HEK293 (cell line): ENCODE data around the gene IGF1R.

ENCODE experiments used
- CTCF ChIA-PET: fragments of 350-600 bp; formaldehyde crosslinking; extraction: SDS; loops from one replicate; lab custom pipeline; 2021; ENCODE audit warnings: antibody characterized with exemption; lab: Yijun Ruan, JAX
- POLR2A ChIA-PET: fragments of 300-600 bp; formaldehyde crosslinking; extraction: SDS; loops from one replicate; lab custom pipeline; 2020; ENCODE audit warnings: antibody characterized with exemption, inconsistent platforms; lab: Yijun Ruan, JAX
- H3K27ac ChIP-seq: fragments of 200-500 bp; sonication (Bioruptor generic); 2 replicates; pipeline ENCODE4 v1.5.1; 2014; ENCODE audit warnings: low read depth, low read length, control low read depth, inconsistent platforms; ENCODE audit errors: extremely low read depth
- H3K36me3 ChIP-seq, 2 experiments: fragments of 200-500 bp in 1 of 2; sonication (Bioruptor generic) in 1 of 2; 1 replicate in 1 of 2; 2 replicates in 1 of 2; pipeline ENCODE4 v1.5.1; 2014 to 2017; ENCODE audit warnings: inconsistent platforms in 2 of 2, low read length in 2 of 2; ENCODE audit not compliant: control insufficient read depth in 2 of 2, insufficient read depth in 1 of 2
- H3K4me1 ChIP-seq: fragments of 200-500 bp; sonication (Bioruptor generic); 2 replicates; pipeline ENCODE4 v1.5.1; 2014; ENCODE audit warnings: mild to moderate bottlenecking, low read length, inconsistent platforms; ENCODE audit not compliant: control insufficient read depth, insufficient read depth
- H3K4me3 ChIP-seq: 2 replicates; pipeline ENCODE4 v1.5.1; 2011; ENCODE audit warnings: low read depth, mild to moderate bottlenecking, control low read depth, low read length, moderate library complexity
- H3K9me3 ChIP-seq: fragments of 200-500 bp; sonication (Bioruptor generic); 2 replicates; pipeline ENCODE4 v1.5.1; 2014; ENCODE audit warnings: low read depth, low read length, inconsistent platforms; ENCODE audit not compliant: control insufficient read depth, insufficient read depth
- ATF2 ChIP-seq: fragments of 450-650 bp; formaldehyde crosslinking; IDR thresholded peaks from 2 replicates; pipeline ENCODE4 v1.5.1; 2016; ENCODE audit warnings: missing biosample characterization, missing genetic modification characterization, low read depth
- BCL11A ChIP-seq: fragments of 450-650 bp; formaldehyde crosslinking; IDR thresholded peaks from 2 replicates; pipeline ENCODE4 v1.5.1; 2016; ENCODE audit warnings: low read depth, missing biosample characterization, missing genetic modification characterization
- GLIS1 ChIP-seq: fragments of 450-650 bp; formaldehyde crosslinking; IDR thresholded peaks from 2 replicates; pipeline ENCODE4 v1.5.1; 2016; ENCODE audit warnings: missing biosample characterization, missing genetic modification characterization
- HIC1 ChIP-seq: fragments of 450-650 bp; formaldehyde crosslinking; IDR thresholded peaks from 2 replicates; pipeline ENCODE4 v1.5.1; 2016; ENCODE audit warnings: missing biosample characterization, missing genetic modification characterization
- IKZF3 ChIP-seq: fragments of 450-650 bp; IDR thresholded peaks from 2 replicates; pipeline ENCODE4 v1.5.0; 2018; ENCODE audit warnings: missing biosample characterization, mild to moderate bottlenecking, missing genetic modification characterization, moderate library complexity
- OSR2 ChIP-seq: fragments of 450-650 bp; formaldehyde crosslinking; IDR thresholded peaks from 2 replicates; pipeline ENCODE4 v1.5.1; 2016; ENCODE audit warnings: missing biosample characterization, missing genetic modification characterization
- PATZ1 ChIP-seq: fragments of 450-650 bp; formaldehyde crosslinking; IDR thresholded peaks from 2 replicates; pipeline ENCODE4 v1.5.1; 2016; ENCODE audit warnings: missing biosample characterization, missing genetic modification characterization
- PRDM6 ChIP-seq: fragments of 450-650 bp; formaldehyde crosslinking; IDR thresholded peaks from 2 replicates; pipeline ENCODE4 v1.5.1; 2017; ENCODE audit warnings: missing biosample characterization, missing genetic modification characterization
- SCRT1 ChIP-seq: fragments of 450-650 bp; formaldehyde crosslinking; IDR thresholded peaks from 2 replicates; pipeline ENCODE4 v1.5.1; 2016; ENCODE audit warnings: missing biosample characterization, missing genetic modification characterization, borderline replicate concordance
- SCRT2 ChIP-seq: fragments of 450-650 bp; formaldehyde crosslinking; IDR thresholded peaks from 2 replicates; pipeline ENCODE4 v1.5.1; 2016; ENCODE audit warnings: missing biosample characterization, missing genetic modification characterization
- TCF7L2 ChIP-seq: IDR thresholded peaks from 2 replicates; pipeline ENCODE4 v1.6.1; 2011; ENCODE audit warnings: low read depth, mild to moderate bottlenecking, inconsistent platforms, low read length, moderate library complexity, borderline replicate concordance
- ZEB2 ChIP-seq: fragments of 450-650 bp; formaldehyde crosslinking; IDR thresholded peaks from 2 replicates; pipeline ENCODE4 v1.5.1; 2016; ENCODE audit warnings: missing biosample characterization, missing genetic modification characterization
- ZFP41 ChIP-seq: fragments of 450-650 bp; formaldehyde crosslinking; IDR thresholded peaks from 2 replicates; pipeline ENCODE4 v1.5.1; 2016; ENCODE audit warnings: missing biosample characterization, missing genetic modification characterization, borderline replicate concordance
- ZNF174 ChIP-seq: fragments of 450-650 bp; formaldehyde crosslinking; IDR thresholded peaks from 2 replicates; pipeline ENCODE4 v1.5.0; 2017; ENCODE audit warnings: missing biosample characterization, mild to moderate bottlenecking, missing genetic modification characterization
- ZNF266 ChIP-seq: fragments of 450-650 bp; formaldehyde crosslinking; IDR thresholded peaks from 2 replicates; pipeline ENCODE4 v1.5.1; 2016; ENCODE audit warnings: missing biosample characterization, missing genetic modification characterization, low read depth
- ZNF350 ChIP-seq: fragments of 450-650 bp; formaldehyde crosslinking; IDR thresholded peaks from 2 replicates; pipeline ENCODE4 v1.5.0; 2017; ENCODE audit warnings: missing biosample characterization, mild to moderate bottlenecking, missing genetic modification characterization
- ZSCAN4 ChIP-seq: fragments of 450-650 bp; formaldehyde crosslinking; IDR thresholded peaks from 2 replicates; pipeline ENCODE4 v1.5.1; 2017; ENCODE audit warnings: missing biosample characterization, missing genetic modification characterization

Gene IGF1R

GRCh38 chr15:98599909-98600691 is 48.2 kb upstream of the IGF1R start:
- CTCF ChIA-PET: interaction anchor here (0.5 to 0.8 kb wide), 4 partner anchors 8 to 49 kb away, joined by 3 to 6 read pairs (median 4); partner anchors contain the start of gene IGF1R

GRCh38 chr15:98604983-98605382 is 43.4 kb upstream of the IGF1R start:
- H3K9me3 ChIP-seq: no peaks in the 10 kb centered on the region; the same call in 1 of the 2 replicates
- ChIA-PET CTCF (no interaction called here), POLR2A (no interaction called here)
- H3K4me3 ChIP-seq: no peak overlapping the region
- no peaks in the 10 kb centered on the region for H3K36me3 ChIP-seq
- peak; percentile 84 for TF ChIP-seq SCRT1
- TF ChIP-seq SCRT2 (tag by site-specific recombination): peak; percentile 96
- TF ChIP-seq OSR2 (tag by site-specific recombination): no peak
- no peak overlapping the region for H3K27ac ChIP-seq
- H3K4me1 ChIP-seq: no peaks in the 10 kb centered on the region

More at GRCh38 chr15:98599909-98600691, 48.2 kb upstream of the IGF1R start:
- TF ChIP-seq OSR2 (tag by site-specific recombination) (no peak), ZSCAN4 (tag by site-specific recombination) (peak; percentile 85), GLIS1 (tag by site-specific recombination) (no peak)
- Histone ChIP-seq H3K4me3 (no peak overlapping the region), H3K4me1 (peaks cover 13% of the 10 kb centered on the region), H3K9me3 (no peaks in the 10 kb centered on the region; the same call in 1 of the 2 replicates), H3K36me3 (no peaks in the 10 kb centered on the region), H3K27ac (no peak overlapping the region)
- POLR2A ChIA-PET: interaction anchor here (0.5 to 1.3 kb wide), 3 partner anchors 29 to 410 kb away, joined by 3 to 6 read pairs (median 6); partner anchors contain the start of gene IGF1R

- Histone ChIP-seq H3K4me3 (no peak overlapping the region), H3K36me3 (no peaks in the 10 kb centered on the region), H3K9me3 (no peaks in the 10 kb centered on the region), H3K27ac (no peak overlapping the region), H3K4me1 (no peaks in the 10 kb centered on the region)
- CTCF ChIA-PET: interaction anchor here (0.6 to 0.7 kb wide), 2 partner anchors 20 to 46 kb away, joined by 3 read pairs; no protein-coding TSS in a partner anchor
- POLR2A ChIA-PET: no interaction called here
- TF ChIP-seq ZEB2 (tag by site-specific recombination): peak; percentile 80
- TF ChIP-seq PATZ1: peak; percentile 63
- TF ChIP-seq ZFP41 (tag by site-specific recombination): no peak
- peak; percentile 47; the same call in 1 of the 2 replicates for TF ChIP-seq IKZF3 (tag by site-specific recombination)
- TF ChIP-seq ZSCAN4 (tag by site-specific recombination): no peak
- TF ChIP-seq ZNF174 (tag by site-specific recombination): no peak
- peak; percentile 7; the same call in 1 of the 2 replicates for TF ChIP-seq PRDM6 (tag by site-specific recombination)
- peak; percentile 66; the same call in 1 of the 2 replicates for TF ChIP-seq HIC1
- no peak for TF ChIP-seq TCF7L2
- TF ChIP-seq ZNF266 (tag by site-specific recombination): no peak
- TF ChIP-seq ZNF350 (tag by site-specific recombination): no peak
- TF ChIP-seq BCL11A: 0 out of 2 replicates have a peak, but pooled peaks have one; percentile 9
- no peak for TF ChIP-seq ATF2 (tag by site-specific recombination)
These were observed 39.0 kb upstream of the IGF1R start for GRCh38 chr15:98609144-98609852.
